HK-2 (cell line): Measurements from ENCODE around the gene MAGI1.

Experiments
- DNase-seq: peaks from one replicate; pipeline ENCODE4 v3.0.0-alpha.2; 2018; ENCODE audit not compliant: unreplicated experiment

MAGI1 gene

DNA sequence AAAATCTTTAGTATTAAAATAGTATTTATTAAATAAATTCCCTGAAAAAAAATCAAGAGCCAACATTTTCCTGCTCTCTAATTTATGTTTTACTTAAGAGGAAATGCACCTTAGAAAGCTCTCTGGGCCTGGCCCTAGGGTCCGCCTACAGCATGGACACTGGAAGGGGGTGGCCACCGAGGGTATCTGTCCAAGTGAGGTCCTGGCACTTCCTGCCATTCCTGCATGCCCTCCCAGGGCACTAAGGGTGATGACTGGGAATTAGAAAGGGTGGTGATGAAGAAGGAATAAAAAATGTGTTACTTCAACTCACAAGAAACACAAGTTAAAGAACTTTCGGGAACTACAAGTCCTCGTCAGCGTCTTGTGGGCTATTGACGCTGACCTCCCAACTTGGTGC is 92.8 kb downstream of the MAGI1 start:
- DNase-seq: no peak

DNA sequence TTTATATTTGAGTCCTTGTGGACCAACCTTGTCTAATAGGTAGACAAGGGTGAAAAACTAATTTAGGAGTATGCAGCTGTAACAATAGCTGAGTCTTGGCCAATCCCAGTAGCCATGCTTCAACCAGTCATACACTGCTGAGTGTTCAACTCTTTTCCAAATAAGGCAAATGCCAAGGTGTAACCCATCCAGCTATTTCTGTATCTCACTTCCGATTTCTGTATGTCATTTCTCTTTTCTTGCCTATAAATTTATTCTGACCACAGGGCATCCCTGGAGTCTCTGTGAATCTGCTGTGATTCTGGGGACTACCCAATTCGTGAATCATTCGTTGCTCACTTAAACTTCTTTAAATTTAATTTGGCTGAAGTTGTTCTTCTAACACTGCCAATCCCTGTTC is 93.2 kb downstream of the MAGI1 start:
- DNase-seq: no peak

- no peak for DNase-seq
These were observed 94.5 kb downstream of the MAGI1 start for GRCh38 chr3:65944252-65944651.

GRCh38 chr3:65939801-65940246 is 98.9 kb downstream of the MAGI1 start:
- no peak for DNase-seq

DNA sequence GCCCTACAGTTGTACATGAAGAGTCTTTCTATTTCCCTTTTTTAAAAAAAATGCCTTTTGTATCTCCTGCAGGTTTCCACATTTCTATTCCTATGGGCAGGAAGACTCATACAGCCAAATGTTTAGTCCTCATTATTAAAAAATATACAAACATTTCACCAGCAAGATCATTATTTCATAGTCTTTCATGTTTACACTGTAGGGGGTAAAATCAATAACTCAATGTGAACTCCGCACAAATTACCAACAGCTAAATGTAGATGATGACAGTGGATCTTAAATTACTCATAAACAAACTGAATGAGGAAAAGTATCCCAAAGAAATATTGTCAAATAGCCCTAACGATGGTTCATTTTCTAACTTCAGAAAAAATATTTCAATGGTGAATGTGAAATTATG is 99.5 kb downstream of the MAGI1 start:
- no peak for DNase-seq

DNA sequence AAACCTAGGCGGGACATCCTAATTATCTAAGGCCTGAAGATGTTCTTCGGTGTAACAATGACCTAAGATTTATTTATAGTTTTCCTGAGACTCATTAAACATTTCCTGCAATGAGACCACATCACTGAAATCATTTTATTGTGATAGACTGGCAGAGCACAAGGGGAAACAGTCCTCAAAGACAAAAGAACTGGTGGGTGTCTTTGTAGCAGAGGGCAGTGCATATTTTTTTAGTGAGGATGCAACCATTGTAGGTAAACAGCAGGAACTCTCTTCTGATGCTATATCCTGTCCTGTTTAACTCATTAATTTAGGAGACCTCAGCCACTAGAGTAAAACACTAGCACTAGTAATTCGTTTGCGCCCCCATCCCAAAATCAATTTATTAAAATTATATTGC is 100.0 kb downstream of the MAGI1 start:
- no peak for DNase-seq

GRCh38 chr3:65938147-65938546 is 100.6 kb downstream of the MAGI1 start:
- DNase-seq: no peak

DNA sequence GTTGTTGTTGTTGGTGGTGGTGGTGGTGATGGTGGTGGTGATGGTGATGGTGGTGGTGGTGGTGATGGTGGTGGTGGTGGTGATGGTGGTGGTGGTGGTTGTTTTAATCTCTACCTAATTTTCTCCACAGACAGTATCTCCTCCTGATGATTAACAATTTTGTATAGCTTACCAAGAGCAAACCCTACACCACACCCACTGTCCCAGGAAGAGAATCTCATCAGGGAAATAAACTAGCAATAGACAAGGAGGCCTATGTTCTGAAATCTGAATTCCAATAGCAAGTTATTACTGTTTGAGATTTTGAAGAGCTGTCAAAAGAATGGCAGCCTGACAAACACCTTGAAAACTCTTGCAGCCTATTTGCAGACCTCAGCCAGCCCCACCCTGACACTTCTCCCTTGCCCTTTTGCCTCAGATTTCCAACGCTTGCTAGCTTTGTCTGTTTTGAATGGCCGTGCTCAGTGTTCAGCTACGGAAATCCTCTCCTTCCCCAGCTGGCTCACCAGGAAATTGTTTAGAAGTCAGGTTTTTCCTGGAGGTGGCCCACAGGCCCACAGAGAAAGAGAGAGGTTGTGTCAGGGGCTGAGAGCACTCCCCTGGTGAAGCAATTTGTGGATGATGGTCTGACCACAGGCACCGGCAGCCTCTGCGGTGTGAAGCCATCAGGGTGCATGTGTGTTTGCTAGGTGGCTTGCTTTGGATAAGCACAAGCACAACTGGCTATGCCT is 101.6 kb downstream of the MAGI1 start:
- DNase-seq: no peak

GRCh38 chr3:65935724-65936123 is 103.0 kb downstream of the MAGI1 start:
- no peak for DNase-seq

GRCh38 chr3:65930648-65931047 is 108.1 kb downstream of the MAGI1 start:
- DNase-seq: no peak

- DNase-seq: no peak
These were observed 110.6 kb downstream of the MAGI1 start for GRCh38 chr3:65928110-65928509.

DNA sequence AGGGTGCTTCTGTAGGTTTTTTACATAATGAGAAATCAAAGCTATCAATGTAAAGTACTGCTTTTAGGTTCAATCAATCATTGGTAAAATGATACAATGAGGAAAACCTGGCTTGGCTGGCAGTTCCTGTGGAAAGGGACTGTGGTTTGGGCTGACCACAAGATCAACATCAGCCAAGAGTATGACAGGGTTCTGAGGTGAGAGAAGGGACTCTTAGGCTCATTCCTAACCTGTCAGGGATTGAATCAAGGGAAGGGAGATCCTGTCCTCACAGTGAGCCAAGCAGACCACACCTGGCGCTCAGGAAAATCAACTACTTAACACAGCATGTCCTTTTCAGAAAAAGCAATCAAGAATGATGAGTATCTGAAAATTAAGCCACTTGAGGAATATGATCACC is 111.1 kb downstream of the MAGI1 start:
- DNase-seq: peak; percentile 42

DNA sequence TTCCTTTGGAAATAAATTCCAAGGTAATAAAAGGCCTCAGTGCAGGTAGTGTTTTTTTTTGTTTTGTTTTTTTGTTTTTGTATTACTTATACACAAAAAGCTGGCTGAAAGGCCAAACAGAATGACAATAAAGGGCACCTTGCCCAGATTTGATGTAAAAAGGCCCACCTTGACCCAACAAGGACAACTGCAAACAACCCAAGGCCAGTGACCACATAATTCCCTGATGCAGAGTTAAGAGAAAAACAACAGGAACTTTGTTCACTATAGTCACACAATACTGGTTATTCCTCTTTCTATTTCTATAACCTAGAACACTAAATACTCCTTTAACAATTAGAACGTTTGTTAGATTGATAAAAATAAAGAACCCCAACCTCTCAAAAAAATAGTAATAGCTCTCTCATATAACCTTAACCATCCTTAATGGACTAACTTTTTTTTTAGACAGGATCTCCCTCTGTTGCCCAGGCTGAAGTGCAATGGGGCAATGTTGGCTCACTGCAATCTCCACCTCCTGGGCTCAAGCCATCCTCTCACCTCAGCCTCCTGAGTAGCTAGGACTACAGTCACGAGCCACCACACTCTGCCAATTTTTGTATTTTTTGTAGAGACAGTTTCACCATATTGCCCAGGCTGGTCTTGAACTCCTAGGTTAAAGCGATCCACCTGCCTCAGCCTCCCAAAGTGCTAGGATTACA is 113.3 kb downstream of the MAGI1 start:
- no peak for DNase-seq

GRCh38 chr3:65924762-65925161 is 114.0 kb downstream of the MAGI1 start:
- no peak for DNase-seq

GRCh38 chr3:65922441-65922840 is 116.3 kb downstream of the MAGI1 start:
- DNase-seq: no peak

- no peak for DNase-seq
These were observed 118.9 kb downstream of the MAGI1 start for GRCh38 chr3:65919826-65920225.

GRCh38 chr3:65915477-65915876 is 123.2 kb downstream of the MAGI1 start:
- DNase-seq: no peak

GRCh38 chr3:65914740-65915367 is 123.9 kb downstream of the MAGI1 start:
- no peak for DNase-seq

GRCh38 chr3:65914032-65914739 is 124.5 kb downstream of the MAGI1 start:
- DNase-seq: no peak

DNA sequence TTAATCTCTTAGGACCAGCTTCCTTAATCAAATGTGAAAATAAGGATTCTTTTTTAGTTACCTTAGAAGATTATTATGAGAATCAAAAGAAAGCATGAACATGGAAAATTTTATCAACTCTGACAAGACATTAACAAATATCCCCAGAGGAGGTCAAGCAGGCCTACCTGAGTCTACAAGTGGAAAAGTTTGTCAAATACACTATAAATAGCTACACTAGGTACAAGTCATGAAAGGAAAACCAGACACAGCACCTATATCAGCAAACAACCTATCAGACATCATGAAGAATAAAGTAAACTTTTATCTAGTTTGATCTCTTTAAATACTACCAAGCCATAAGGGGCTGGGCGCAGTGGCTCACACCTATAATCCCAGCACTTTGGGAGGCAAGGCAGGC is 126.1 kb downstream of the MAGI1 start:
- DNase-seq: no peak

- no peak for DNase-seq
These were observed 130.1 kb downstream of the MAGI1 start for GRCh38 chr3:65908588-65908987.
